BJ (cell line): ENCODE results near the gene LTBR. TPM values are rescaled to one million over a fixed set of nuclear protein-coding genes. Genes with fewer than 3 reads are reported as not detected.

Experiments
- CTCF ChIA-PET: fragments of 350-600 bp; formaldehyde crosslinking; extraction: SDS; loops from one replicate; lab custom pipeline; 2021; ENCODE audit warnings: antibody characterized with exemption, inconsistent platforms; lab: Yijun Ruan, JAX
- POLR2A ChIA-PET: fragments of 300-600 bp; sonication (Branson Sonifier 250); formaldehyde crosslinking; extraction: SDS; loops from one replicate; lab custom pipeline; 2021; ENCODE audit warnings: antibody characterized with exemption; lab: Charles Lee
- DNase-seq: peaks from one replicate; pipeline ENCODE4 v3.0.0-alpha.2; 2011; ENCODE audit warnings: low read depth
- H3K27me3 ChIP-seq: 2 replicates; pipeline ENCODE4 v1.6.0; 2011; ENCODE audit warnings: low read length; ENCODE audit not compliant: control insufficient read depth, insufficient read depth
- H3K36me3 ChIP-seq: 2 replicates; pipeline ENCODE4 v1.5.1; 2011; ENCODE audit warnings: low read length; ENCODE audit not compliant: control insufficient read depth, insufficient read depth
- H3K4me3 ChIP-seq: 2 replicates; pipeline ENCODE4 v1.5.1; 2011; ENCODE audit warnings: low read depth, mild to moderate bottlenecking, control low read depth, low read length
- polyA plus RNA-seq: library from polyadenylated mRNA; depleted of rRNA; stranded (reverse); fragments of >200 nt; gene quantifications from 2 replicates; pipeline ENCODE4 v1.2.3, GENCODE V29; 2011
- TF ChIP-seq, protein P1 (sequence below): IDR thresholded peaks from 2 replicates; pipeline ENCODE4 v1.5.1; 2011; ENCODE audit warnings: low read depth, mild to moderate bottlenecking, control low read depth, inconsistent platforms, low read length, moderate library complexity; ENCODE audit not compliant: insufficient read depth

Gene LTBR
- polyA plus RNA-seq, 1 experiment = 67.2 TPM

- no peak for DNase-seq
- Histone ChIP-seq H3K27me3 (no peaks in the 10 kb centered on the region), H3K4me3 (no peak overlapping the region), H3K36me3 (peaks cover 13% of the 10 kb centered on the region)
- ChIA-PET CTCF (interaction anchor here (0.6 kb wide), 1 partner anchor 275 kb away, joined by 5 read pairs; no protein-coding TSS in a partner anchor), POLR2A (no interaction called here)
- TF ChIP-seq, protein P1, sequence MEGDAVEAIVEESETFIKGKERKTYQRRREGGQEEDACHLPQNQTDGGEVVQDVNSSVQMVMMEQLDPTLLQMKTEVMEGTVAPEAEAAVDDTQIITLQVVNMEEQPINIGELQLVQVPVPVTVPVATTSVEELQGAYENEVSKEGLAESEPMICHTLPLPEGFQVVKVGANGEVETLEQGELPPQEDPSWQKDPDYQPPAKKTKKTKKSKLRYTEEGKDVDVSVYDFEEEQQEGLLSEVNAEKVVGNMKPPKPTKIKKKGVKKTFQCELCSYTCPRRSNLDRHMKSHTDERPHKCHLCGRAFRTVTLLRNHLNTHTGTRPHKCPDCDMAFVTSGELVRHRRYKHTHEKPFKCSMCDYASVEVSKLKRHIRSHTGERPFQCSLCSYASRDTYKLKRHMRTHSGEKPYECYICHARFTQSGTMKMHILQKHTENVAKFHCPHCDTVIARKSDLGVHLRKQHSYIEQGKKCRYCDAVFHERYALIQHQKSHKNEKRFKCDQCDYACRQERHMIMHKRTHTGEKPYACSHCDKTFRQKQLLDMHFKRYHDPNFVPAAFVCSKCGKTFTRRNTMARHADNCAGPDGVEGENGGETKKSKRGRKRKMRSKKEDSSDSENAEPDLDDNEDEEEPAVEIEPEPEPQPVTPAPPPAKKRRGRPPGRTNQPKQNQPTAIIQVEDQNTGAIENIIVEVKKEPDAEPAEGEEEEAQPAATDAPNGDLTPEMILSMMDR = no peak
Measured at GRCh38 chr12:6394398-6394797, 10.4 kb downstream of the LTBR start.

DNA sequence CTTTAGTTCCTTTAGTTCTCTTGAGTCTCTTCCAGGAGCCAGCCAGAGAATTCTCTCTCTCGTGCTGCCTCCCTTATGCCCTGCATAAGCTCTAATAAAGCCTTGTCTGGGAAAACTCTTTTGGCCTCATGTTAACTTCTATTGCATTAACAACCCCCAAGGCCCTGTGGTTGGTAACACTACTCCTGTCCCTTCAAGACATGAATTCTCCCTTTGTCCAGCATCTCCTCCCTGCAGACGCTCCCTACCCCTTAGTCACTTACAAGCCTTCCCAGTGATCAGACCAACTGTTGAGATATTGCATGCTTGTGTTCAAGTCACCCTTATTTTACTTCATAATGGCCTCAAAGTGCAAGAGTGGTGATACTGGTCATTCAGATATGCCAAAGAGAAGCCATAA is 12.1 kb downstream of the LTBR start:
- ChIA-PET CTCF (no interaction called here), POLR2A (no interaction called here)
- no peaks in the 10 kb centered on the region for H3K27me3 ChIP-seq
- DNase-seq = no peak
- peaks cover 4% of the 10 kb centered on the region for H3K36me3 ChIP-seq
- TF ChIP-seq, protein P1 = no peak
- H3K4me3 ChIP-seq = no peak overlapping the region

- no peak for DNase-seq
- TF ChIP-seq, protein P1 = no peak
- Histone ChIP-seq H3K4me3 (no peak overlapping the region), H3K27me3 (no peaks in the 10 kb centered on the region), H3K36me3 (no peaks in the 10 kb centered on the region)
- ChIA-PET POLR2A (no interaction called here), CTCF (interaction anchor here (1.3 to 1.5 kb wide), 2 partner anchors 12 to 24 kb away, joined by 3 to 5 read pairs; no protein-coding TSS in a partner anchor)
Measured at GRCh38 chr12:6399884-6400644, 16.1 kb downstream of the LTBR start.

- Histone ChIP-seq H3K4me3 (no peak overlapping the region), H3K27me3 (no peaks in the 10 kb centered on the region), H3K36me3 (no peaks in the 10 kb centered on the region)
- ChIA-PET CTCF (no interaction called here), POLR2A (interaction anchor here (0.6 to 0.7 kb wide), 2 partner anchors 147 to 355 kb away, joined by 3 to 11 read pairs; no protein-coding TSS in a partner anchor)
- DNase-seq = no peak
- TF ChIP-seq, protein P1 = no peak
Measured at GRCh38 chr12:6404390-6404789, 20.4 kb downstream of the LTBR start.

GRCh38 chr12:6405963-6406362 is 22.0 kb downstream of the LTBR start:
- CTCF ChIA-PET = interaction anchor here (1.1 kb wide), 1 partner anchor 21 kb away, joined by 4 read pairs; no protein-coding TSS in a partner anchor

More at GRCh38 chr12:6405963-6406362, 22.0 kb downstream of the LTBR start:
- POLR2A ChIA-PET = no interaction called here
- DNase-seq = no peak
- Histone ChIP-seq H3K4me3 (no peak overlapping the region), H3K27me3 (no peaks in the 10 kb centered on the region), H3K36me3 (no peaks in the 10 kb centered on the region)
- TF ChIP-seq, protein P1 = no peak
